Effector memory CD8-positive, alpha-beta T cell (primary cell): ENCODE measurements around the gene ANLN.
"Not testable (repeated sequence)": the region's sequence is repeated elsewhere in the genome, so short reads cannot be mapped to it uniquely, and the experiment has no call there.

Source experiments
- ATAC-seq: fragments of 150-1000 bp; cut with Tn5 transposase; replicated peaks from 2 replicates; pipeline ENCODE4 v1.10.0; 2021; ENCODE audit warnings: mild to moderate bottlenecking, moderate library complexity
- DNase-seq, 3 experiments: peaks; one replicate each; pipeline ENCODE4 v3.0.0; 2021
- H3K27ac Mint-ChIP-seq, 2 donors: one replicate each; pipeline ENCODE4 v1.8.0; 2022; ENCODE audit warnings: mild to moderate bottlenecking in 2 of 2, mixed read lengths in 2 of 2, moderate library complexity in 2 of 2
- H3K27me3 Mint-ChIP-seq, 2 donors: one replicate each; pipeline ENCODE4 v1.8.0; 2022; ENCODE audit warnings: mixed read lengths in 2 of 2
- H3K36me3 Mint-ChIP-seq: one replicate; pipeline ENCODE4 v1.8.0; 2022; ENCODE audit warnings: mild to moderate bottlenecking, moderate library complexity, mixed read lengths; ENCODE audit not compliant: insufficient read depth
- H3K4me1 Mint-ChIP-seq, 2 donors: one replicate each; pipeline ENCODE4 v1.8.0; 2022; ENCODE audit warnings: low read depth in 2 of 2, mixed read lengths in 2 of 2
- H3K4me3 Mint-ChIP-seq, 2 donors: one replicate each; pipeline ENCODE4 v1.8.0; 2022; ENCODE audit warnings: mild to moderate bottlenecking in 2 of 2, mixed read lengths in 2 of 2, moderate library complexity in 2 of 2
- H3K9me3 Mint-ChIP-seq, 2 donors: one replicate each; pipeline ENCODE4 v1.8.0; 2022; ENCODE audit warnings: mixed read lengths in 2 of 2

ANLN gene

GRCh38 chr7:36491317-36491716 is 101.7 kb downstream of the ANLN start:
- Mint-ChIP-seq H3K4me3 (no peak overlapping the region), H3K27ac (no peak overlapping the region), H3K27me3 (peaks cover 0 to 6% of the 10 kb centered on the region in 2 donors), H3K36me3 (no peaks in the 10 kb centered on the region), H3K4me1 (peaks cover 0 to 4% of the 10 kb centered on the region in 2 donors), H3K9me3 (no peaks in the 10 kb centered on the region)
- no peak for DNase-seq
- ATAC-seq, result no peak

DNA sequence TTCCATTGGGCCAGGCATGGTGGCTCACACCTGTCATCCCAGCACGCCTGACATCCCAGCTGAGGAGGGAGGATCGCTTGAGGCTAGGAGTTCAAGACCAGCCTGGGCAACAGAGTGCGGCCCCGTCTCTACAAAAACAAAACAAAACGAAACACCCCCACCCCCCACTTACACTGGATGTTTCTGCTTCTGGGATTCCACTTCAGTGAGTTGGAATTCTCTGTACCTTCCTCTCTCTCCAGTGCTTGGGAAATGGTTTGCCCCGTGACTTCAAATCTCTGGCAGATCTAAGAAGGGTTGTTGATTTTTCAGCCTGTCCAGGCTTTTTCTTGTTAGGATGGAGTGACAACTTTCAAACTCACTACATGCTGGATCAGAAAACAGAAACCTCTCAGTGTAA is 106.9 kb downstream of the ANLN start:
- Mint-ChIP-seq H3K36me3 (peaks cover 2% of the 10 kb centered on the region), H3K4me1 (no peaks in the 10 kb centered on the region), H3K9me3 (no peaks in the 10 kb centered on the region), H3K27ac (peak overlapping the region in 1 of 2 donors; percentile 42), H3K27me3 (peaks cover 11 to 12% of the 10 kb centered on the region in 2 donors), H3K4me3 (no peak overlapping the region)
- DNase-seq (no peak), ATAC-seq (no peak)

DNA sequence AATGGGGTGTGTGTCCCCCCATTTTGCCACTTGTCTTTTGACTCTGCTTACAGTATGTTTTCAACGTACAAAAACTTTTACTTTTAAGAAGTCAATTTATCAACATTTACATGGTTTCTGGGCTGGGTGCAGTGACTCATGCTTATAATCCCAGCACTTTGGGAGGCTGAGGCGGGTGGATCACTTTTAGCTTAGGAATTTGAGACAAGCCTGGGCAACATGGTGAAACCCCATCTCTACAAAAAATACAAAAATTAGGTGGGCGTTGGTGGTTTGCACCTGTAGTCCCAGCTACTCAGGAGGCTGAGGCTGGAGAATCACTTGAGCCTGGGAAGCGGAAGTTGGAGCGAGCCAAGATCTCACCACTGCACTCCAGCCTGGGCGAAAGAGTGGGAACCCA is 107.5 kb downstream of the ANLN start:
- not testable (repeated sequence) for H3K4me1 Mint-ChIP-seq, H3K9me3 Mint-ChIP-seq, DNase-seq, H3K36me3 Mint-ChIP-seq, H3K4me3 Mint-ChIP-seq, ATAC-seq
- Mint-ChIP-seq H3K27me3 (peaks cover 11 to 12% of the 10 kb centered on the region in 2 donors), H3K27ac (peak overlapping the region in 1 of 2 donors; percentile 42)

GRCh38 chr7:36497775-36498174 is 108.1 kb downstream of the ANLN start:
- Mint-ChIP-seq H3K4me3 (no peak overlapping the region), H3K4me1 (no peaks in the 10 kb centered on the region), H3K27ac (no peak overlapping the region), H3K9me3 (peaks cover 0 to 2% of the 10 kb centered on the region in 2 donors), H3K36me3 (peaks cover 7% of the 10 kb centered on the region), H3K27me3 (peaks cover 11 to 12% of the 10 kb centered on the region in 2 donors)
- no peak for ATAC-seq
- DNase-seq, result no peak
